ENCODE measurements around the gene SLC22A6.
A peak's percentile ranks its signal among the peaks of the same experiment; 100 is the strongest.

Gene SLC22A6

GRCh38 chr11:63019506-63019905 lies 34.7 kb upstream of the SLC22A6 start:
- no peak for TF ChIP-seq CTCF (IDR thresholded peaks at IDR 0.05; ENCODE audit: control insufficient read depth, extremely low read depth, insufficient read depth)
- DNase-seq (ENCODE audit: low read depth), result no peak

GRCh38 chr11:63017306-63017974 lies 32.7 kb upstream of the SLC22A6 start:
- TF ChIP-seq CTCF (IDR thresholded peaks at IDR 0.05; ENCODE audit: control insufficient read depth, extremely low read depth, insufficient read depth), result no peak
- no peak overlapping the region for H3K4me3 ChIP-seq (ENCODE audit: low read depth, low read length)
- DNase-seq (ENCODE audit: low read depth), result peak; percentile 28

More at GRCh38 chr11:63019506-63019905, 34.7 kb upstream of the SLC22A6 start:
- no peak overlapping the region for H3K4me3 ChIP-seq (ENCODE audit: low read depth, low read length)

DNA sequence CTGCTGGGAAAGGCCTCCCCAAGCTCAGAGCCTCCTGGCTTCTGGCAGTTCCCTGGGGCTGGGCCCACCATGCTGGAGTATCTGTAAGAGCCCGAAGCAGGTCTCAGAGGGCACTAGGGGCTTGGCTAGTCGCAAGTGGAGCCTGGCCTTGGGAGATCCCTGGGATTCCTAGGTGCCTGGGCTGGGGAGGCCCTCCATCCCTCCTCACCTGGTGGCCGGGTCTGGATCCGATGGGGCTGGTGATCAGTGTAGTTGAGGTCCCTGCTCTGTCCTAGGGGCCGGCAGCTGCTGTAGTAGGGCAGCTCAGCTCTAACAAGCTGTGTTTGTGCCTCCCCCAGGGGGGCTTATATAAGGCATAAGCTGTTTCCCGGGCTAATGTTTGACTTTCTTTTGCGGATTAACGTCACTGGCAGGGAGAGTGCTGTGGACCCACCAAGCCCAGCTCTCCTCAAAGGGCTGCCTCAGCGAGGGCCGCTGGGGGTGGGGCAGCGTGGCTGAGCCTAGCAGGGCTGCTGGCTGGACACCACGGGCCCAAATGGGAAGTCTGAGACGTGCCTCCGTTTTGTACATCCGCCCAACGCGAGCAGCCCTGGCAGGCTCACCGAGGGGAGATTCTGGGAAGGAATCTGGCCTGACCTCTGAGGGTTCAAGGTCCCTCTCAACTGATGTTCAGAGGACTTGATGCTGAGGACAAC lies 30.9 kb upstream of the SLC22A6 start, which contains the start of gene SLC22A8:
Gene SLC22A8 (minus strand): TSS at position 321 of the 695 bp plus-strand sequence. CDS start 883 bp downstream, outside the sequence.
- DNase-seq (ENCODE audit: low read depth), result no peak
- H3K4me3 ChIP-seq (ENCODE audit: low read depth, low read length), result no peak within 1 kb of the TSS
- no peak for TF ChIP-seq CTCF (IDR thresholded peaks at IDR 0.05; ENCODE audit: control insufficient read depth, extremely low read depth, insufficient read depth)

- TF ChIP-seq CTCF (IDR thresholded peaks at IDR 0.05; ENCODE audit: control insufficient read depth, extremely low read depth, insufficient read depth), result no peak
- DNase-seq (ENCODE audit: low read depth), result no peak
- H3K4me3 ChIP-seq (ENCODE audit: low read depth, low read length), result no peak overlapping the region
These were observed 29.8 kb upstream of the SLC22A6 start for GRCh38 chr11:63014408-63015055.

DNA sequence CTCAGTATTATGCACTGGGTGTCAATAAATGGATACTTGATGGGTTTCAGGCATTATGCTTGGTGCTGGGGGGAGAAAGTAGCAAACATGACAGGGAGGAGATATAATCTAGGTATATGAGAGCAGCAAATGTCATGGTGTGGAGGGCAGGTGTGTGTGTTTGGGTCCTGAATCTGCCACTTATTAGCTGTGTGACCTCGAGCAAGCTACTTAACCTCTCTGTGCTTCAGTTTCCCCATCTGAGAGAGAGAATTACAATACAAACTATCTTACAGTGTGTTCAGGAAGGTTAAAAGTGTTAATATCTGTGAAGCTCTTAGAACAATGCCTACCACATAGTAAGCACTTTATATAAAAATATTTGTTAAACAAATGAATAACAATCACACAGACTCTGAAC lies 28.1 kb upstream of the SLC22A6 start:
- TF ChIP-seq CTCF (IDR thresholded peaks at IDR 0.05; ENCODE audit: control insufficient read depth, extremely low read depth, insufficient read depth), result no peak
- no peak for DNase-seq (ENCODE audit: low read depth)
- H3K4me3 ChIP-seq (ENCODE audit: low read depth, low read length), result no peak overlapping the region

DNA sequence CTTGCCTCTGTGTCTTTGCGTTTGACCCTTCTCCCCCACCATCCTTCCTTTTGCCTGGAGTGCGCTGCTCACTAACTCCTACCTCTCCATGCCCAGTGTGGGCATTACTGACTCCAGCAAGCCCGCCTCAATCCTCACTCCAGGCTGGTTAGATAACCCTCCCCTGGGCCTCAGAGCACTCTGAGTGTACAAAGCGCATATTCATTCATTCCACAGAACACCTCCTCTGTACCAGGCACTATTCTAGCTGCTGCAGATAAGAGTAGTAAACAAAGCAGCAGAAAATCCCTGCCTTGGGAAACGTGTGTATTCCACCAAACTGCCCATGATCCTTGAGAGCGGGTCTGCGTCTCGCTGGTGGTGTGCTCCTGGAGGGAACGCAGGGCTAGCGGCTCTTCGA lies 27.7 kb upstream of the SLC22A6 start:
- H3K4me3 ChIP-seq (ENCODE audit: low read depth, low read length), result no peak overlapping the region
- TF ChIP-seq CTCF (IDR thresholded peaks at IDR 0.05; ENCODE audit: control insufficient read depth, extremely low read depth, insufficient read depth), result no peak
- DNase-seq (ENCODE audit: low read depth), result no peak

Data from LNCaP clone FGC (cell line).